SK-N-SH (cell line): ENCODE data around the gene UBAP2L.

Source experiments
- CTCF ChIP-seq: fragments of 200-600 bp; sonication (generic); IDR thresholded peaks from 2 replicates; pipeline ENCODE4 v1.6.1; 2017; ENCODE audit warnings: antibody characterized with exemption, mild to moderate bottlenecking, moderate library complexity
- POLR2AphosphoS5 ChIP-seq: IDR thresholded peaks from 2 replicates; pipeline ENCODE4 v1.6.1; 2012; ENCODE audit warnings: low read depth, low read length

DNA sequence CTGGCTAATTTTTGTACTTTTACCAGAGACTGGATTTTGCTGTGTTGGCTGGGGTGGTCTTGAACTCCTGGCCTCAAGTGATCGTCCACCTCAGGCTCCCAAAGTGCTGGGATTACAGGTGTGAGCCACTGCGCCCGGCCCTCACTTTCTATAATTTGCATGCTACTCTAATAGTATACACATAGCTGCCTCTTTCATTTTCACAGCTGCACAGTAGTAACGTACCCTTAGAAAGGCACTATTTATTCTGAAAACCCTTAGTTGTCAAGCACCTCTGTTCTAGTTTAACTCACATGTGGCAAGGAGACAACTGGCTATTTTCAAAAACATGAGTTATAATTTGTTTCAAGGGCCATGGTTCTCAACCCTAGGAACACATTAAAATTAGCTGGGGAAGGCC, 46.1 kb upstream of the UBAP2L start:
- no peak for TF ChIP-seq POLR2AphosphoS5
- no peak for TF ChIP-seq CTCF
